Panc1 (cell line): Measurements from ENCODE around the gene CFAP74. TPM values are rescaled to one million over a fixed set of nuclear protein-coding genes. Genes with fewer than 3 reads are reported as not detected.

Experiments used
- ATAC-seq: fragments of 200-7000 bp; cut with Tn5 transposase; 2 replicates; pipeline ENCODE4 v1.9.1; 2020; ENCODE audit warnings: mild to moderate bottlenecking, moderate library complexity
- BruUV-seq: library from RNA; stranded (reverse); fragments of 400-500 nt; replicated peaks from 2 replicates; lab custom pipeline; 2021; lab: Mats Ljungman, UMichigan
- CTCF ChIA-PET: fragments of 300-600 bp; sonication (Branson Sonifier 250); formaldehyde crosslinking; loops from one replicate; lab custom pipeline; 2022; ENCODE audit warnings: antibody characterized with exemption; lab: Charles Lee
- POLR2A ChIA-PET: fragments of 300-600 bp; sonication (Branson Sonifier 250); formaldehyde crosslinking; loops from one replicate; lab custom pipeline; 2022; ENCODE audit warnings: antibody characterized with exemption; lab: Charles Lee
- DNase-seq: peaks from one replicate; pipeline ENCODE4 v3.0.0-alpha.2; 2010; ENCODE audit warnings: low read depth, low spot score
- H3K27ac ChIP-seq: 2 replicates; pipeline ENCODE4 v1.5.1; 2011; ENCODE audit warnings: mild to moderate bottlenecking, low read length, inconsistent platforms
- H3K27me3 ChIP-seq: fragments of 200-500 bp; sonication (Bioruptor generic); 2 replicates; pipeline ENCODE4 v1.6.0; 2014; ENCODE audit warnings: low read length, inconsistent platforms; ENCODE audit not compliant: control insufficient read depth, insufficient read depth
- H3K36me3 ChIP-seq: fragments of 200-500 bp; sonication (Bioruptor generic); 2 replicates; pipeline ENCODE4 v1.5.1; 2014; ENCODE audit warnings: inconsistent platforms, mild to moderate bottlenecking, low read length, moderate library complexity; ENCODE audit not compliant: control insufficient read depth, insufficient read depth
- H3K4me1 ChIP-seq: 2 replicates; pipeline ENCODE4 v1.5.1; 2011; ENCODE audit warnings: inconsistent platforms, mild to moderate bottlenecking, low read length, moderate library complexity; ENCODE audit not compliant: control insufficient read depth, insufficient read depth
- H3K4me3 ChIP-seq, 2 experiments: 2 replicates each; pipeline ENCODE4 v1.5.1; 2011 to 2012; ENCODE audit warnings: low read depth in 2 of 2, low read length in 2 of 2, mild to moderate bottlenecking in 2 of 2, inconsistent platforms in 1 of 2, moderate library complexity in 1 of 2
- H3K9me3 ChIP-seq: fragments of 200-500 bp; sonication (Bioruptor generic); 2 replicates; pipeline ENCODE4 v1.5.1; 2014; ENCODE audit warnings: low read depth, mild to moderate bottlenecking, inconsistent platforms, low read length, moderate library complexity; ENCODE audit not compliant: control insufficient read depth, insufficient read depth
- POLR2AphosphoS5 ChIP-seq: IDR thresholded peaks from 2 replicates; pipeline ENCODE4 v1.6.1; 2012; ENCODE audit warnings: mild to moderate bottlenecking, low read depth, low read length, moderate library complexity
- SIN3A ChIP-seq: IDR thresholded peaks from 2 replicates; pipeline ENCODE4 v1.6.1; 2012; ENCODE audit warnings: low read depth, mild to moderate bottlenecking, low read length, moderate library complexity, borderline replicate concordance; ENCODE audit not compliant: insufficient read depth
- TCF7L2 ChIP-seq: IDR thresholded peaks from 2 replicates; pipeline ENCODE4 v1.6.1; 2011; ENCODE audit warnings: mild to moderate bottlenecking, low read depth, low read length, inconsistent platforms
- in situ Hi-C: cut with HindIII; loops from 2 replicates; pipeline ENCODE4 v1.10.0; 2016; ENCODE audit warnings: low sequenced_read_pairs, low pct_unique_long_range_greater_than_20kb
- intact Hi-C: fragments of 100-400 bp; cut with micrococcal nuclease; formaldehyde crosslinking; loops from one replicate; pipeline ENCODE4 v1.10.0; 2022; ENCODE audit not compliant: unreplicated experiment
- total RNA-seq: library from RNA; stranded (reverse); gene quantifications from one replicate; pipeline ENCODE4 v1.2.1, GENCODE V29; 2021; ENCODE audit not compliant: unreplicated experiment
- TF ChIP-seq, protein P1 (sequence below): fragments of 450-650 bp; IDR thresholded peaks from 2 replicates; pipeline ENCODE4 v1.5.1; 2017; ENCODE audit warnings: mild to moderate bottlenecking
- TF ChIP-seq, protein P2 (sequence below), 2 experiments: IDR thresholded peaks; 2 replicates each; pipeline ENCODE4 v1.6.1; 2011 to 2012; ENCODE audit warnings: low read depth in 2 of 2, control low read depth in 1 of 2, low read length in 1 of 2, mild to moderate bottlenecking in 1 of 2, moderate library complexity in 1 of 2; ENCODE audit not compliant: insufficient read depth in 1 of 2

CFAP74 gene
- total RNA-seq, 1 experiment from 2014 or later: not detected

DNA sequence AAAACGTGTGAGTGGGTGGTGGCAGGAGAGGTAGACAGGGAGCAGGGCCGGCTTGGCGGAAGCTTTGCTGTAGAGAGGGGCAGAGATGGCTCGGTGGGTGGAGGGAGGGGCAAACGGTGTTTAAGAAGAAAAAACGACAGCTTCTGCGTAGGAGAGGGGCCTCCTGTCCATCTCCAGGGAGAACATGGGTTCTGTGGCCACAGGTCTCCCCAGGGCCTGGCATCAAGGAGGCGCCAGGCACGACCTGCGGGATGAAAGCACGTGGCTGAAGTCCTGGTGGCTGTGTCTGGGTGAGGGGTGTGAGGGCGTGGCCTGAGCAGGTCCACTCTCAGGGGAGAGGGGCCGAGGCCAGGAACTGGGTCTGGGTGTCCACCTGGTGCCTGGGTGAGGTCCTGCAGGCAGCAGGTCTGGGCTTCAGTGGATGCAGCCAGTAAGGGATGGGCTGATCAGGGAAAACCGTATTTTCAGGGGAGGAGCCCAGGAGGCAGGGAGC, 45.7 kb upstream of the CFAP74 start:
- no TSS peak for BruUV-seq
- DNase-seq: no peak
- H3K27ac ChIP-seq: peak overlapping the region; percentile 66; the same call in 1 of the 2 replicates

DNA sequence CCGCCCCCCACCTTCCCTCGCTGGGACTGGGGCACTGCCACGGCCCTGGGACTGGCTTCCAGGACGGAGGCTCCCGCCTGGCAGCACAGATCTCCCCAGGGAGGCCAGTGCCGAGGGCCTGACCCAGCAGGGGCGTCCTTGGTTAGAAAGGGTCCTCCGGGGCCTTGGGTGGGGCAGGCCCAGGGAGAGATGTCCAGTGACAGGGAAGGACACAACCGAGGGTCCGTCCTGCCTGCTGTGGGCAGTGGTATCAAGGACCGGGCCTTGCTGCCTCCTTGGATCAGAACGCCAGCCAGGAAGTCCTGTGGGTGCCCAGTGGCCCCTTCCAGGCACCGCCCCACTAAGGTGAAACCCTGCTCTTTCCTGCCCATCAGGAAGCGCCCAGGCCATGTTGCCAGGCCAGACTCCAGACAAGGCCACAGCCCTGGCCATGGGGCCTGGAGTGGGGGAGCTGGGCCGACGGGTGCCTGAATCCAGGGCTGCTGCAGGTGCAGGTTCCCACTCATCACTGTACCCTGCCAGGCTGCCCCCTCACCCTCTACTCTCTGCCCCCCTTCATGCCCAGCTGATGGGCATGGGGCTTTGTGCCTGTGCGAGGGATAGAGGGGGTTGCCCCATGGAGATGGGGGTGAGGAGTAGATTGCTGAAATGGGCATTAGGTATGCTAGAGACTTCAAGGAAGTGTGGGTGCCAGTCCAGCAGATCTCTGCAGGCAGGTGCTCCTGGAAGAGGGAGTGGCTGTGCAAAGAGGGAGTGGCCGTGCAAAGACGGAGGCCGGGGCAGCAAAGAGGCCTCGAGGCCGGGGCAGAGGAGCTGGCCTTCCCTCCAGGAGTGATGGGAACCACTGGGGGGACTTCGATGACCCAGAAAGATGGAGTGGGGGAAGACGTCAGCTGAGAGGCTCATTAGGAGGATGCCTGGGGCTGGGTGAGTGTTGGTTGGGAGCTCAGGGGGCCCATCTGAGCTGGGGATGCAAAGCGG, 44.5 kb upstream of the CFAP74 start:
- ChIA-PET CTCF (no interaction called here), POLR2A (no interaction called here)
- Histone ChIP-seq H3K4me3 (no peak overlapping the region), H3K9me3 (no peaks in the 10 kb centered on the region), H3K27me3 (no peaks in the 10 kb centered on the region), H3K4me1 (peaks cover 9% of the 10 kb centered on the region), H3K27ac (no peak overlapping the region), H3K36me3 (no peaks in the 10 kb centered on the region; the same call in 1 of the 2 replicates)
- DNase-seq: no peak
- BruUV-seq: no TSS peak
- intact Hi-C loops: loop anchor here (5.0 kb wide), 1 partner anchor 106 kb away; no protein-coding TSS in a partner anchor
- ATAC-seq: no peak
- TF ChIP-seq POLR2AphosphoS5 (no peak), TCF7L2 (no peak), SIN3A (no peak)
- TF ChIP-seq, protein P1, sequence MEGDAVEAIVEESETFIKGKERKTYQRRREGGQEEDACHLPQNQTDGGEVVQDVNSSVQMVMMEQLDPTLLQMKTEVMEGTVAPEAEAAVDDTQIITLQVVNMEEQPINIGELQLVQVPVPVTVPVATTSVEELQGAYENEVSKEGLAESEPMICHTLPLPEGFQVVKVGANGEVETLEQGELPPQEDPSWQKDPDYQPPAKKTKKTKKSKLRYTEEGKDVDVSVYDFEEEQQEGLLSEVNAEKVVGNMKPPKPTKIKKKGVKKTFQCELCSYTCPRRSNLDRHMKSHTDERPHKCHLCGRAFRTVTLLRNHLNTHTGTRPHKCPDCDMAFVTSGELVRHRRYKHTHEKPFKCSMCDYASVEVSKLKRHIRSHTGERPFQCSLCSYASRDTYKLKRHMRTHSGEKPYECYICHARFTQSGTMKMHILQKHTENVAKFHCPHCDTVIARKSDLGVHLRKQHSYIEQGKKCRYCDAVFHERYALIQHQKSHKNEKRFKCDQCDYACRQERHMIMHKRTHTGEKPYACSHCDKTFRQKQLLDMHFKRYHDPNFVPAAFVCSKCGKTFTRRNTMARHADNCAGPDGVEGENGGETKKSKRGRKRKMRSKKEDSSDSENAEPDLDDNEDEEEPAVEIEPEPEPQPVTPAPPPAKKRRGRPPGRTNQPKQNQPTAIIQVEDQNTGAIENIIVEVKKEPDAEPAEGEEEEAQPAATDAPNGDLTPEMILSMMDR: no peak
- TF ChIP-seq, protein P2, sequence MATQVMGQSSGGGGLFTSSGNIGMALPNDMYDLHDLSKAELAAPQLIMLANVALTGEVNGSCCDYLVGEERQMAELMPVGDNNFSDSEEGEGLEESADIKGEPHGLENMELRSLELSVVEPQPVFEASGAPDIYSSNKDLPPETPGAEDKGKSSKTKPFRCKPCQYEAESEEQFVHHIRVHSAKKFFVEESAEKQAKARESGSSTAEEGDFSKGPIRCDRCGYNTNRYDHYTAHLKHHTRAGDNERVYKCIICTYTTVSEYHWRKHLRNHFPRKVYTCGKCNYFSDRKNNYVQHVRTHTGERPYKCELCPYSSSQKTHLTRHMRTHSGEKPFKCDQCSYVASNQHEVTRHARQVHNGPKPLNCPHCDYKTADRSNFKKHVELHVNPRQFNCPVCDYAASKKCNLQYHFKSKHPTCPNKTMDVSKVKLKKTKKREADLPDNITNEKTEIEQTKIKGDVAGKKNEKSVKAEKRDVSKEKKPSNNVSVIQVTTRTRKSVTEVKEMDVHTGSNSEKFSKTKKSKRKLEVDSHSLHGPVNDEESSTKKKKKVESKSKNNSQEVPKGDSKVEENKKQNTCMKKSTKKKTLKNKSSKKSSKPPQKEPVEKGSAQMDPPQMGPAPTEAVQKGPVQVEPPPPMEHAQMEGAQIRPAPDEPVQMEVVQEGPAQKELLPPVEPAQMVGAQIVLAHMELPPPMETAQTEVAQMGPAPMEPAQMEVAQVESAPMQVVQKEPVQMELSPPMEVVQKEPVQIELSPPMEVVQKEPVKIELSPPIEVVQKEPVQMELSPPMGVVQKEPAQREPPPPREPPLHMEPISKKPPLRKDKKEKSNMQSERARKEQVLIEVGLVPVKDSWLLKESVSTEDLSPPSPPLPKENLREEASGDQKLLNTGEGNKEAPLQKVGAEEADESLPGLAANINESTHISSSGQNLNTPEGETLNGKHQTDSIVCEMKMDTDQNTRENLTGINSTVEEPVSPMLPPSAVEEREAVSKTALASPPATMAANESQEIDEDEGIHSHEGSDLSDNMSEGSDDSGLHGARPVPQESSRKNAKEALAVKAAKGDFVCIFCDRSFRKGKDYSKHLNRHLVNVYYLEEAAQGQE (IDR thresholded peaks at IDR 0.05; ENCODE audit: insufficient read depth in 1 of 2, low read depth in 2 of 2, low read length in 1 of 2): no peak
- in situ Hi-C loops: no loop called here

More for the DNA sequence above, 45.7 kb upstream of the CFAP74 start:
- H3K9me3 ChIP-seq: no peaks in the 10 kb centered on the region
- TF ChIP-seq, protein P1: peak; percentile 76
- TF ChIP-seq POLR2AphosphoS5 (no peak), TCF7L2 (no peak), SIN3A (no peak)
- TF ChIP-seq, protein P2 (IDR thresholded peaks at IDR 0.05; ENCODE audit: insufficient read depth in 1 of 2, low read depth in 2 of 2, low read length in 1 of 2): no peak
- H3K36me3 ChIP-seq: no peaks in the 10 kb centered on the region; the same call in 1 of the 2 replicates
- ChIA-PET POLR2A (no interaction called here), CTCF (interaction anchor here (0.6 to 0.9 kb wide), 2 partner anchors 13 to 54 kb away, joined by 4 to 10 read pairs; no protein-coding TSS in a partner anchor)
- intact Hi-C loops: loop anchor here (5.0 kb wide), 1 partner anchor 107 kb away; no protein-coding TSS in a partner anchor
- peak; percentile 57 for ATAC-seq
- peaks cover 9% of the 10 kb centered on the region for H3K4me1 ChIP-seq
- H3K27me3 ChIP-seq: no peaks in the 10 kb centered on the region
- peak overlapping the region; percentile 65 to 73 for H3K4me3 ChIP-seq
- in situ Hi-C loops: no loop called here
